ENCODE data around the gene GPR26. TPM values are rescaled to one million over a fixed set of nuclear protein-coding genes. Genes with fewer than 3 reads are reported as not detected.

Gene GPR26
- total RNA-seq, 1 donor from 2014 or later = not detected

DNA sequence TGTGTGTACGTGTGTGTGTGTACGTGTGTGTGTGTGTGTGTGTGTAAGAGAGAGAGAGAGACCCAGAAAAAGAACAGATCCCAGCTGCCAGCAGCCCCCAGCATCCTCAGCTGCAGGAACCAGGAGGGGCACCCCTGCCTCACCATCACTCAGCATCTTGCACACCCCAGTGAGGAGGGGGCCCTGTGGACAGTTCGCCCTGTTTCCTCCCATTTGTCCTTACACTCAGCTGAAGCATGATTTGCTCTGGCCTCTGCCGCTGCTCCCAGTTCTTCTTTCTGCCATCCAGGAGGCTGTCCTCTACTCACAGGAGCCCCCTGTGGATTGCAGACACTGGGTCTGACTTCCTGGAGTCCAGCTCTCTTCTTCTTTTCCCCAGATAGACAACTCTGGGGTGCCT, 9.7 kb downstream of the GPR26 start:
- Histone ChIP-seq H3K27ac (replicated peaks) (no peak overlapping the region), H3K27me3 (ENCODE audit: low read depth) (peaks cover 82% of the 10 kb centered on the region), H3K4me3 (no peak overlapping the region), H3K4me1 (no peaks in the 10 kb centered on the region), H3K9me3 (replicated peaks) (no peaks in the 10 kb centered on the region), H3K36me3 (no peaks in the 10 kb centered on the region)
- intact Hi-C loops (cut with micrococcal nuclease) = no loop called here
- no peak for DNase-seq
- TF ChIP-seq, protein P1, sequence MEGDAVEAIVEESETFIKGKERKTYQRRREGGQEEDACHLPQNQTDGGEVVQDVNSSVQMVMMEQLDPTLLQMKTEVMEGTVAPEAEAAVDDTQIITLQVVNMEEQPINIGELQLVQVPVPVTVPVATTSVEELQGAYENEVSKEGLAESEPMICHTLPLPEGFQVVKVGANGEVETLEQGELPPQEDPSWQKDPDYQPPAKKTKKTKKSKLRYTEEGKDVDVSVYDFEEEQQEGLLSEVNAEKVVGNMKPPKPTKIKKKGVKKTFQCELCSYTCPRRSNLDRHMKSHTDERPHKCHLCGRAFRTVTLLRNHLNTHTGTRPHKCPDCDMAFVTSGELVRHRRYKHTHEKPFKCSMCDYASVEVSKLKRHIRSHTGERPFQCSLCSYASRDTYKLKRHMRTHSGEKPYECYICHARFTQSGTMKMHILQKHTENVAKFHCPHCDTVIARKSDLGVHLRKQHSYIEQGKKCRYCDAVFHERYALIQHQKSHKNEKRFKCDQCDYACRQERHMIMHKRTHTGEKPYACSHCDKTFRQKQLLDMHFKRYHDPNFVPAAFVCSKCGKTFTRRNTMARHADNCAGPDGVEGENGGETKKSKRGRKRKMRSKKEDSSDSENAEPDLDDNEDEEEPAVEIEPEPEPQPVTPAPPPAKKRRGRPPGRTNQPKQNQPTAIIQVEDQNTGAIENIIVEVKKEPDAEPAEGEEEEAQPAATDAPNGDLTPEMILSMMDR (IDR thresholded peaks at IDR 0.05; ENCODE audit: borderline replicate concordance) = no peak

DNA sequence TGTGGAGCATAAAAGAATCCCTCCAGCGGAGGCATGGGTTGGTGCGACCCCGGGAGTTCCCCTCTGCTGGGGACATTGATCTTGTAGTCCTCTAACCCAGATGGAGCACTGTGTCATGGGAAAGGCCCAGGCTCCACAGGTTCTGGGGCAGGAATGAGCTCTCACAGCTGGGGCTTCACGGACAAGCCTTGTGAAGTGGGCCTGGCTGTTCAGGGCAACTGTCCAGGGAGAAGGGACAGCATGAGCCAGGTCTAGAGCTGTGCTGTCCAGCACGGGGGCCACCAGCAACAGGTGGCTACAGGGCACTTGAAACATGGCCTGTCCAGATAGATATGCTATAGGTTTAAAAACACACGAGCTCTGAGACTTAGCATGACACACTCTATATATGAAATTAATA, 11.4 kb downstream of the GPR26 start:
- no peak for DNase-seq
- no peaks in the 10 kb centered on the region for H3K9me3 ChIP-seq (replicated peaks)
- H3K27ac ChIP-seq (replicated peaks) = no peak overlapping the region
- no peaks in the 10 kb centered on the region for H3K36me3 ChIP-seq
- H3K4me1 ChIP-seq = no peaks in the 10 kb centered on the region
- H3K4me3 ChIP-seq = no peak overlapping the region
- intact Hi-C loops (cut with micrococcal nuclease) = no loop called here
- TF ChIP-seq, protein P1 (IDR thresholded peaks at IDR 0.05; ENCODE audit: borderline replicate concordance) = no peak
- H3K27me3 ChIP-seq (ENCODE audit: low read depth) = peaks cover 84% of the 10 kb centered on the region

DNA sequence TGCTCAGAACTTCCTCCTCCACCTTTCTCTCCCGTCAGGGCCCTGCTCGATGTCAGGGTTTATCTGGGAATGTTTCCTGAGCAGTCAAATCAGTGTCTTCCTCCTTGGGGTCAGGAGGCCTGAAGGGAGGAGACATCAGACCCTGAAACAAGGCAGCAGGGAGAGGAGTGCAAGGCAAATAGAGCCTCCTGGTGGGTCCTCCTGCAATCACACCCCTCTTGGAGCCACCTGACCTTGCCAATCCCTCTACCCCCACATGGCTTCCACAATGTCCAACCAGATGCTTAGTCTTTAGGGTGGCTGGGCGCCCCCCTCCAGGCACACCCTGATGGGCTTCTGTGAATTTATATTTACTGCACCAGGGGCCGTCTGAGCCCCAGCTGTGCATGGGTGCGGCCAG, 12.2 kb downstream of the GPR26 start:
- DNase-seq = no peak
- H3K9me3 ChIP-seq (replicated peaks) = no peaks in the 10 kb centered on the region
- H3K27ac ChIP-seq (replicated peaks) = no peak overlapping the region
- TF ChIP-seq, protein P1 (IDR thresholded peaks at IDR 0.05; ENCODE audit: borderline replicate concordance) = no peak
- intact Hi-C loops (cut with micrococcal nuclease) = no loop called here
- H3K27me3 ChIP-seq (ENCODE audit: low read depth) = peaks cover 87% of the 10 kb centered on the region
- no peaks in the 10 kb centered on the region for H3K4me1 ChIP-seq
- no peak overlapping the region for H3K4me3 ChIP-seq
- no peaks in the 10 kb centered on the region for H3K36me3 ChIP-seq

- DNase-seq = no peak
- intact Hi-C loops (cut with micrococcal nuclease) = no loop called here
- TF ChIP-seq, protein P1 (IDR thresholded peaks at IDR 0.05; ENCODE audit: borderline replicate concordance) = no peak
- H3K27me3 ChIP-seq (ENCODE audit: low read depth) = peaks cover 93% of the 10 kb centered on the region
- H3K9me3 ChIP-seq (replicated peaks) = no peaks in the 10 kb centered on the region
- H3K36me3 ChIP-seq = no peaks in the 10 kb centered on the region
- no peak overlapping the region for H3K4me3 ChIP-seq
- no peak overlapping the region for H3K27ac ChIP-seq (replicated peaks)
- no peaks in the 10 kb centered on the region for H3K4me1 ChIP-seq
Measured at GRCh38 chr10:123681285-123681684, 15.1 kb downstream of the GPR26 start.

- Histone ChIP-seq H3K27me3 (ENCODE audit: low read depth) (peaks cover 95% of the 10 kb centered on the region), H3K4me3 (no peak overlapping the region), H3K36me3 (no peaks in the 10 kb centered on the region), H3K4me1 (no peaks in the 10 kb centered on the region), H3K27ac (replicated peaks) (no peak overlapping the region), H3K9me3 (replicated peaks) (no peaks in the 10 kb centered on the region)
- DNase-seq = no peak
- TF ChIP-seq, protein P1 (IDR thresholded peaks at IDR 0.05; ENCODE audit: borderline replicate concordance) = no peak
- intact Hi-C loops (cut with micrococcal nuclease) = no loop called here
Measured at GRCh38 chr10:123682477-123682876, 16.3 kb downstream of the GPR26 start.

DNA sequence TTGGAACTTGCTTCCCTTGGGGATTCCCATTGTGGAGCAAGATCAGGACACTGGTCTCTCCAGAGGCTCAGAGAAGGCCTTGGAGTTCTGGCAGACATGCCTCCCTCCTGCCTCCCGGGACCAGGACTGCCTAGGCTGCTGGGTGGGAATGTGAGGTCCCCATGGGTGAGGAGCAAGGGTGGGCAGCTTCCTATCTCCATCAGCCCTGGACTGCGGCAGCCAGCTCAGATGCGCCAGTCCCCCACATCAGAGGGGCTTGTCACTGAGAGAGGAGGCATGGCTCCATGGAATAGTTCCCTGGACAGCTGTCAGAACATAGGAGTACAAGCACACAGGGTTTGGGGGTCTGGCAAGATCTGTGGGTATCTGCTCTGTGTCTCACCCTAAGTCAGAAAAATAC, 17.3 kb downstream of the GPR26 start:
- intact Hi-C loops (cut with micrococcal nuclease) = no loop called here

More for the DNA sequence above, 17.3 kb downstream of the GPR26 start:
- TF ChIP-seq, protein P1 (IDR thresholded peaks at IDR 0.05; ENCODE audit: borderline replicate concordance) = no peak
- DNase-seq = no peak
- H3K36me3 ChIP-seq = no peaks in the 10 kb centered on the region
- H3K4me3 ChIP-seq = no peak overlapping the region
- no peak overlapping the region for H3K27ac ChIP-seq (replicated peaks)
- no peaks in the 10 kb centered on the region for H3K4me1 ChIP-seq
- H3K9me3 ChIP-seq (replicated peaks) = no peaks in the 10 kb centered on the region
- peaks cover 93% of the 10 kb centered on the region for H3K27me3 ChIP-seq (ENCODE audit: low read depth)
